ENCODE data around the gene TMEM198.

The TMEM198 gene

DNA sequence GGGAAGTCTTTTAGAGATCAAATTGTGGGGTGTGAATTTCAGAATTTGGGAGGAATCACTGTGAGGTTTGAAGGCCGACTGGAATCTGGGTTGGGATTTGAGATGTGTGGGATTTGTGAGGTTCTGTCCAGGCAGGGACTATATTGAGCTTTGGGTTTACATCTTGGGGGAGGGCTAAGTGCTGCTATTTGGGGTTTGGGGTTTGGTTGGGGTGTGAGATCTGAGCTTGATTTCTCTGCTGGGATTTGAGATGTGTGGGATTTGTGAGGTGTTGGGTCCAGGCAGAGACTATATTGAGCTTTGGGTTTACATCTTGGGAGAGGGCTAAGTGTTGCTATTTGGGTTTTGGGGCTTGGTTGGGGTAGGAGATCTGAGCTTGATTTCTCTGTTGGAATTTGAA, 44.3 kb upstream of the TMEM198 start:
- H3K4me3 ChIP-seq (ENCODE audit: low read length in 2 of 2) = peak overlapping the region; percentile 90 to 95
- H3K36me3 ChIP-seq (ENCODE audit: control insufficient read depth in 2 of 2, insufficient read depth in 2 of 2, low read length in 2 of 2) = peaks cover 17 to 18% of the 10 kb centered on the region in 2 donors
- peaks cover 14 to 26% of the 10 kb centered on the region in 2 donors for H3K4me1 ChIP-seq (ENCODE audit: control insufficient read depth in 2 of 2, insufficient read depth in 2 of 2, low read length in 2 of 2)
- peaks cover 25 to 27% of the 10 kb centered on the region in 2 donors for H3K27me3 ChIP-seq (ENCODE audit: control insufficient read depth in 2 of 2, insufficient read depth in 2 of 2, low read length in 2 of 2)
- H3K9me3 ChIP-seq (ENCODE audit: control insufficient read depth in 2 of 2, low read length in 2 of 2) = no peaks in the 10 kb centered on the region
- peak overlapping the region; percentile 98 to 99 for H3K9ac ChIP-seq (ENCODE audit: low read depth in 1 of 2, low read length in 2 of 2)
- no peak overlapping the region for H3K27ac ChIP-seq (ENCODE audit: low read depth in 2 of 2, low read length in 2 of 2)

DNA sequence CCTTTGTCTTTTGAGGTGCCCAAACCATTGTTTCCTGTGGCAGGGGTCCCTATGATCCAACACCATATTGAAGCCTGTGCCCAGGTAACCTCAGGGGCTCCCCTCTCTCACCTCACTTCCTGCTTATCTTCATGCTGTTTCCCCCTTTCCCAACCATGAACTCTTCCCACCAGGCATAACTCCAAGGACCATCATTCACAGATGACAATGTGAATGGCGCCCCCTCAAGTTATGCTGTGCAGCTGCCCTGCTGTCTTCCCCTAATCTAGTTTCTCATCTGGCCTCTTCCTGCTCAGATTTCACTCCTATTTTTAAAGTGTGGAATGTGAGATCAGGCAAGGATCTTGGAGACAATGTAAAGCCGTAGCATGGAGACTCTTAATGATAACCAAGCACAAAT, 43.7 kb upstream of the TMEM198 start:
- Histone ChIP-seq H3K4me1 (ENCODE audit: control insufficient read depth in 2 of 2, insufficient read depth in 2 of 2, low read length in 2 of 2) (peaks cover 14 to 26% of the 10 kb centered on the region in 2 donors), H3K9me3 (ENCODE audit: control insufficient read depth in 2 of 2, low read length in 2 of 2) (no peaks in the 10 kb centered on the region), H3K9ac (ENCODE audit: low read depth in 1 of 2, low read length in 2 of 2) (no peak overlapping the region), H3K4me3 (ENCODE audit: low read length in 2 of 2) (no peak overlapping the region), H3K27me3 (ENCODE audit: control insufficient read depth in 2 of 2, insufficient read depth in 2 of 2, low read length in 2 of 2) (peaks cover 20 to 21% of the 10 kb centered on the region in 2 donors), H3K36me3 (ENCODE audit: control insufficient read depth in 2 of 2, insufficient read depth in 2 of 2, low read length in 2 of 2) (peaks cover 21 to 23% of the 10 kb centered on the region in 2 donors), H3K27ac (ENCODE audit: low read depth in 2 of 2, low read length in 2 of 2) (no peak overlapping the region)

DNA sequence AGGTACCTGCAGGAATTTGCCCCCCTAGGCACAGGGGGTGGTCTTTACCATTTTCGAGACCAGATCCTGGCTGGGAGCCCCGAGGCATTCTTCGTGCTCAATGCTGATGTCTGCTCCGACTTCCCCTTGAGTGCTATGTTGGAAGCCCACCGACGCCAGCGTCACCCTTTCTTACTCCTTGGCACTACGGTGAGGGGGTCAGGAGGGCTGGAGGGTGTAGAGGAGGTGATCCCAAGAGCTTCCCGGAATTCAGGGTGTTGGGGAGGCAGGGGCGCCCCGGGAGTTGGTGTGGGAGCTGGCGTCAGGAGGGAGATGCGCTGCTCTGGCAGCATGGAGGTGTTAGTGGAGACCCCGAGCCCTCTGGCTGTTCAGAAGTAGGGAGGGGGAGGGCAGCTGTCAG, 42.0 kb upstream of the TMEM198 start:
- Histone ChIP-seq H3K9me3 (ENCODE audit: control insufficient read depth in 2 of 2, low read length in 2 of 2) (no peaks in the 10 kb centered on the region), H3K4me1 (ENCODE audit: control insufficient read depth in 2 of 2, insufficient read depth in 2 of 2, low read length in 2 of 2) (peaks cover 10 to 23% of the 10 kb centered on the region in 2 donors), H3K36me3 (ENCODE audit: control insufficient read depth in 2 of 2, insufficient read depth in 2 of 2, low read length in 2 of 2) (peaks cover 30 to 31% of the 10 kb centered on the region in 2 donors), H3K4me3 (ENCODE audit: low read length in 2 of 2) (no peak overlapping the region), H3K27me3 (ENCODE audit: control insufficient read depth in 2 of 2, insufficient read depth in 2 of 2, low read length in 2 of 2) (peaks cover 5% of the 10 kb centered on the region in 2 donors), H3K27ac (ENCODE audit: low read depth in 2 of 2, low read length in 2 of 2) (no peak overlapping the region), H3K9ac (ENCODE audit: low read depth in 1 of 2, low read length in 2 of 2) (no peak overlapping the region)

DNA sequence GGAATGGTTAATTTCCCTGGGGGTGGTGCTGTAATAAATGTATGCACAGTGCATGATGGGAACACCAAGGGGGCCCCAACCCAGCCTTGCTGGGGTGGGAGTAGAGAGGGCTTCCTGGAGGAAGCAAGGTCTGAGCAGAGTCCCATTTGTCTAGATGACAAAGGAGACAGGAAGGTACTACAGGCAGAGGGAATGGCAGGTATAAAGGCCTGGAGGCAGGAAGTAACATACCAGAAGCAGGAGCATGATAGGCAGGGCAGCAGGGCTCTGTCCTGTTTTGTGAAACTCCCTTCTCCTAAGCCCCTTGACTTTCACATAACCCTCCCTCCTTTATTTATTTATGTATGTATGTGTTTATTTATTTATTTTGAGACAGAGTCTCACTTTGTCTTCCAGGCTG, 41.2 kb upstream of the TMEM198 start:
- no peaks in the 10 kb centered on the region for H3K9me3 ChIP-seq (ENCODE audit: control insufficient read depth in 2 of 2, low read length in 2 of 2)
- no peaks in the 10 kb centered on the region for H3K27me3 ChIP-seq (ENCODE audit: control insufficient read depth in 2 of 2, insufficient read depth in 2 of 2, low read length in 2 of 2)
- no peak overlapping the region for H3K4me3 ChIP-seq (ENCODE audit: low read length in 2 of 2)
- peaks cover 2 to 16% of the 10 kb centered on the region in 2 donors for H3K4me1 ChIP-seq (ENCODE audit: control insufficient read depth in 2 of 2, insufficient read depth in 2 of 2, low read length in 2 of 2)
- H3K9ac ChIP-seq (ENCODE audit: low read depth in 1 of 2, low read length in 2 of 2) = no peak overlapping the region
- no peak overlapping the region for H3K27ac ChIP-seq (ENCODE audit: low read depth in 2 of 2, low read length in 2 of 2)
- H3K36me3 ChIP-seq (ENCODE audit: control insufficient read depth in 2 of 2, insufficient read depth in 2 of 2, low read length in 2 of 2) = peaks cover 30 to 34% of the 10 kb centered on the region in 2 donors

DNA sequence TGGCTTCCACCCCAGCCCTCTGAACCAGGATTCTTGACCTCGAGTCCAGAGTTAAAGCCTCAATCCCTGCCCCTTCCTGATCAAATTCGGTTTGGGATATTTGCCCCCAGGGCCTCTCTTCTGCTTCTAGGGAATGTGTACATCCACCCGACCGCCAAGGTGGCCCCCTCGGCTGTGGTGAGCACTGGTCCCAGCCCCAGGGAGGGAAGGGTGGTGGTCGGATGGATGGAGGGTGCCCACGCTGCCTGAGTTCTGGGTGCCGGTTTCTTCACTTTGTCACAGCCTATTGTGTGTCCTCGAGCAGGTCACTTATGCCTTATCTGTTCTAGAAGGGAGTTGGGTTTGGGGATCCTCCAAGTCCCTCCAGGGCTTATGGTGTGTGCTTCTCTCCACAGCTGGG, 38.2 kb upstream of the TMEM198 start:
- H3K4me3 ChIP-seq (ENCODE audit: low read length in 2 of 2) = no peak overlapping the region
- H3K36me3 ChIP-seq (ENCODE audit: control insufficient read depth in 2 of 2, insufficient read depth in 2 of 2, low read length in 2 of 2) = peaks cover 30 to 34% of the 10 kb centered on the region in 2 donors
- peaks cover 5 to 6% of the 10 kb centered on the region in 2 donors for H3K4me1 ChIP-seq (ENCODE audit: control insufficient read depth in 2 of 2, insufficient read depth in 2 of 2, low read length in 2 of 2)
- H3K9ac ChIP-seq (ENCODE audit: low read depth in 1 of 2, low read length in 2 of 2) = no peak overlapping the region
- H3K27ac ChIP-seq (ENCODE audit: low read depth in 2 of 2, low read length in 2 of 2) = no peak overlapping the region
- no peaks in the 10 kb centered on the region for H3K9me3 ChIP-seq (ENCODE audit: control insufficient read depth in 2 of 2, low read length in 2 of 2)
- peaks cover 5% of the 10 kb centered on the region in 2 donors for H3K27me3 ChIP-seq (ENCODE audit: control insufficient read depth in 2 of 2, insufficient read depth in 2 of 2, low read length in 2 of 2)

DNA sequence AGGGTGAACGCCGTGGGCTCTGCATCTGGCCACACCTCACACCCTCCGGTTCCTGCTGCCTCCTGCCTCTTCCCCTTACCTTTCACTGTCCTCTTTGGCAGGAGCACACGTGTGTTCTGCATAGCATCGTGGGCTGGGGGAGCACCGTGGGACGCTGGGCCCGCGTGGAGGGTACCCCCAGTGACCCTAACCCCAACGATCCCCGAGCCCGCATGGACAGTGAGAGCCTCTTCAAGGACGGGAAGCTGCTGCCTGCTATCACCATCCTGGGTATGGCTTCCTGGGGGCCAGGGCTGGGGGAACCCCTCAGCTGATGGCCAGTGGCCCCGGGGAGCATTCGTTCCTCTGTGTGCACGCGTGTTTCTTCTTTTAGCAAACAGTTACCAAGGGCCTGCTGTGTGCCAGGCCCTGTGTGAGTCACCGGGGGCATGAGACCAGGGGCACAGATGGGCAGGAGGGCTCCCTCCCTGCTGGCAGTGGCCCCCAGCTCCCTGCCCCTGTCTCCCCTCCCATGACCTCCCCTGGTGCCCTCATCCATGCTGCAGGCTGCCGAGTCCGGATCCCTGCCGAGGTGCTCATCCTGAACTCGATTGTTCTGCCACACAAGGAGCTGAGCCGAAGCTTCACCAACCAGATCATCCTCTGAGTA, 37.6 kb upstream of the TMEM198 start:
- H3K27ac ChIP-seq (ENCODE audit: low read depth in 2 of 2, low read length in 2 of 2) = no peak overlapping the region
- no peak overlapping the region for H3K9ac ChIP-seq (ENCODE audit: low read depth in 1 of 2, low read length in 2 of 2)
- peaks cover 5 to 6% of the 10 kb centered on the region in 2 donors for H3K4me1 ChIP-seq (ENCODE audit: control insufficient read depth in 2 of 2, insufficient read depth in 2 of 2, low read length in 2 of 2)
- H3K9me3 ChIP-seq (ENCODE audit: control insufficient read depth in 2 of 2, low read length in 2 of 2) = no peaks in the 10 kb centered on the region
- no peak overlapping the region for H3K4me3 ChIP-seq (ENCODE audit: low read length in 2 of 2)
- H3K36me3 ChIP-seq (ENCODE audit: control insufficient read depth in 2 of 2, insufficient read depth in 2 of 2, low read length in 2 of 2) = peaks cover 30 to 34% of the 10 kb centered on the region in 2 donors
- H3K27me3 ChIP-seq (ENCODE audit: control insufficient read depth in 2 of 2, insufficient read depth in 2 of 2, low read length in 2 of 2) = peaks cover 5 to 10% of the 10 kb centered on the region in 2 donors

DNA sequence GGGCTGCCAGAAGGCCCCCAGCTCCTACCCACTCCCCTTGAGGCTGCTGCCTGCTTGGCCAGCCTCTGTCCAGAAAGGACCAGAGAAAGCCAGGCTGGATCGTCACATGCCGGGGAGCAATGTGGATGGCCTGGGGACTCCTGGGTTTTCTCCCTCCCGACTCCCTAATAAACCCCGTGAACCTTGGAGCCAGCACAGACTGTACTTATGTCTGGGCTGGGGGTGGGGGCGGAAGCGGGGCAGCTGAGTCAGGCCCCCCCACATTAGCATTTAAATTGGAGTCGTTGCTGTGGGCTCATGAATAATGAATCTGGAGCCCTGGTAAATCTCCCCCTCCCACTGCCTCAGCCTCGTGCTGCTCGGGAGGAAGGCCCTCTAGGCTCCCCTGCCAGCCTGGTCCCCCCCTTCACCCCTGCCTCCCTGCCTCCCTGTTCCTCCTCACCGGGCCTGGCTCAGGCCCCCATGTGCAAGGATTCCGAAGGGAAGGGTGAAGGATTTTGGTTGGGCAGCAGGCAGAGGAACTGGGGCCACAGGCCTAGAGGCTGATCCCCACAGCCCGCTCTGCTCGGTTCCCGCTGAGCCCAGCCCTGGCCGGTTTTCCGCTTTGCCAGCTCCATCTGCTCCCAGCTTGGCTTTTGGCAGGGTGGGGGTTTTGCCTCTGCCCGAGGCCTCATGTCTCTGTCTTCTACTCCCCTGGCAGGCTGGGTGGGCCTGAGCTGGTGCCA, 36.9 kb upstream of the TMEM198 start:
- H3K4me1 ChIP-seq (ENCODE audit: control insufficient read depth in 2 of 2, insufficient read depth in 2 of 2, low read length in 2 of 2) = peaks cover 5 to 6% of the 10 kb centered on the region in 2 donors
- no peaks in the 10 kb centered on the region for H3K9me3 ChIP-seq (ENCODE audit: control insufficient read depth in 2 of 2, low read length in 2 of 2)
- no peak overlapping the region for H3K9ac ChIP-seq (ENCODE audit: low read depth in 1 of 2, low read length in 2 of 2)
- H3K27me3 ChIP-seq (ENCODE audit: control insufficient read depth in 2 of 2, insufficient read depth in 2 of 2, low read length in 2 of 2) = peaks cover 5 to 15% of the 10 kb centered on the region in 2 donors
- H3K27ac ChIP-seq (ENCODE audit: low read depth in 2 of 2, low read length in 2 of 2) = no peak overlapping the region
- H3K36me3 ChIP-seq (ENCODE audit: control insufficient read depth in 2 of 2, insufficient read depth in 2 of 2, low read length in 2 of 2) = peaks cover 28 to 34% of the 10 kb centered on the region in 2 donors
- H3K4me3 ChIP-seq (ENCODE audit: low read length in 2 of 2) = no peak overlapping the region

DNA sequence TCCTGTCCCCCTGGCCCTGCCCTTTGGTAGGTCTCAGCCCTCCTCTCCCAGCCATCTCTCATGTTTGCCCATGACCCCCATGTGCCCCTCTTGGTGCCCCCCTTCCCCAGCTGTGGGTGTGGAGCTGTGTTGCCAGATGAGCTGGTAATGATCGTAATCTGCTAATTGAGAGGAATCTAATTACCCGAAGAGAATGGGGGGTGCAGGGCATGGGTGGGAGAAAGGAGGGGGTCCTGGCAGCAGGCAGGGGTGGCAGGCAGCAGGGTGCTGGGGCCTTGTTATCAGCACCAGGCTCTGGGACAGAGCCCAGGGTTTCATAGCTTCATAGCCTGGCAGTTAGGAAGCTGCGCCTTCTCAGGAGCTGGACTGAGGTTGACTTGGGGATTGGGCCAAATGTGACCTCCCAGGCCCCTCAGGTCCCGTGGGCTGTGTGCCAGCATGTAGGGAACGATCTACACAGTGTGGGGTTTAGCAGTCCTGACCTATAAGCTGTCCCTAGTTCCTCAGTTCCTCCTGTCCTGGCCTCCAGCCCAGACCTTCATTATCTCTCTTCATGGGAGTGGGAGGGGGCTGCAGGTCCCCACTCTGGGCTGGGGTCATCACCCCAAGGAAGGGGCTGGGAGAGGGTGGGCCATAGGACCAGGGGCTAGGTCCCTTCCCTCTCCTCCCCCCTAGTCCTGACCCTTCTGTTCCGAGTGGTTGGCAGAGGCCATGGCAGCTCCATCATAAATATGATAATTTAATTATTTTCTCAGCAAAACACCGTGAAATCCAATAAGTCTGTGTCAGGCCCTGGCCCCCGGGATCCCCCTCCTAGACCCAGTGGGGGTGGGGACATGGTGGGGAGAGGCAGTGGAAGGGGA, 36.0 kb upstream of the TMEM198 start:
- H3K4me3 ChIP-seq (ENCODE audit: low read length in 2 of 2) = no peak overlapping the region
- H3K27ac ChIP-seq (ENCODE audit: low read depth in 2 of 2, low read length in 2 of 2) = no peak overlapping the region
- H3K9me3 ChIP-seq (ENCODE audit: control insufficient read depth in 2 of 2, low read length in 2 of 2) = no peaks in the 10 kb centered on the region
- no peak overlapping the region for H3K9ac ChIP-seq (ENCODE audit: low read depth in 1 of 2, low read length in 2 of 2)
- peaks cover 12 to 23% of the 10 kb centered on the region in 2 donors for H3K27me3 ChIP-seq (ENCODE audit: control insufficient read depth in 2 of 2, insufficient read depth in 2 of 2, low read length in 2 of 2)
- peaks cover 25 to 30% of the 10 kb centered on the region in 2 donors for H3K36me3 ChIP-seq (ENCODE audit: control insufficient read depth in 2 of 2, insufficient read depth in 2 of 2, low read length in 2 of 2)
- peaks cover 5 to 6% of the 10 kb centered on the region in 2 donors for H3K4me1 ChIP-seq (ENCODE audit: control insufficient read depth in 2 of 2, insufficient read depth in 2 of 2, low read length in 2 of 2)

DNA sequence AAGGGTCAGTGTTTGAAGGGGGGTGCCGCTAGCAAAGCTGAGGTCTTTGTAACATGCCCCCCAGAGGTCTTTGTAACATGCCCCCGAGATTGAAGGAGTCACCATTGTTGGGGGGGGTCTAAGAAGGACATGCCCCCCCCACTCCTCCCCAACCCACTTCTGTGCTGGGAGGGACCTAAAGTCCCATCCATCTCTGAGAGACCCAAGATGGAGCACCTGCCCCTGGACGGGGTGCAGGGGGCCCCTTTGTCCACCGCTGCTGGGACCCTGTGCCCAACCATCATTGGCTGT, 35.4 kb upstream of the TMEM198 start:
- Histone ChIP-seq H3K27me3 (ENCODE audit: control insufficient read depth in 2 of 2, insufficient read depth in 2 of 2, low read length in 2 of 2) (peaks cover 14 to 28% of the 10 kb centered on the region in 2 donors), H3K27ac (ENCODE audit: low read depth in 2 of 2, low read length in 2 of 2) (no peak overlapping the region), H3K9ac (ENCODE audit: low read depth in 1 of 2, low read length in 2 of 2) (no peak overlapping the region), H3K36me3 (ENCODE audit: control insufficient read depth in 2 of 2, insufficient read depth in 2 of 2, low read length in 2 of 2) (peaks cover 24 to 28% of the 10 kb centered on the region in 2 donors), H3K4me3 (ENCODE audit: low read length in 2 of 2) (no peak overlapping the region), H3K9me3 (ENCODE audit: control insufficient read depth in 2 of 2, low read length in 2 of 2) (no peaks in the 10 kb centered on the region), H3K4me1 (ENCODE audit: control insufficient read depth in 2 of 2, insufficient read depth in 2 of 2, low read length in 2 of 2) (peaks cover 5 to 6% of the 10 kb centered on the region in 2 donors)

Measured in mucosa of rectum (tissue), 2 donors.